GM18873 (cell line): ENCODE results near the gene OR5A2.
"Not testable (repeated sequence)": the region's sequence is repeated elsewhere in the genome, so short reads cannot be mapped to it uniquely, and the experiment has no call there.

ENCODE experiments used
- ATAC-seq: cut with Tn5 transposase; IDR thresholded peaks from one replicate; pipeline ENCODE4 v1.9.1; 2021; ENCODE audit warnings: mild to moderate bottlenecking, moderate library complexity, moderate number of reproducible peaks; ENCODE audit not compliant: unreplicated experiment, low FRiP score

OR5A2 gene

DNA sequence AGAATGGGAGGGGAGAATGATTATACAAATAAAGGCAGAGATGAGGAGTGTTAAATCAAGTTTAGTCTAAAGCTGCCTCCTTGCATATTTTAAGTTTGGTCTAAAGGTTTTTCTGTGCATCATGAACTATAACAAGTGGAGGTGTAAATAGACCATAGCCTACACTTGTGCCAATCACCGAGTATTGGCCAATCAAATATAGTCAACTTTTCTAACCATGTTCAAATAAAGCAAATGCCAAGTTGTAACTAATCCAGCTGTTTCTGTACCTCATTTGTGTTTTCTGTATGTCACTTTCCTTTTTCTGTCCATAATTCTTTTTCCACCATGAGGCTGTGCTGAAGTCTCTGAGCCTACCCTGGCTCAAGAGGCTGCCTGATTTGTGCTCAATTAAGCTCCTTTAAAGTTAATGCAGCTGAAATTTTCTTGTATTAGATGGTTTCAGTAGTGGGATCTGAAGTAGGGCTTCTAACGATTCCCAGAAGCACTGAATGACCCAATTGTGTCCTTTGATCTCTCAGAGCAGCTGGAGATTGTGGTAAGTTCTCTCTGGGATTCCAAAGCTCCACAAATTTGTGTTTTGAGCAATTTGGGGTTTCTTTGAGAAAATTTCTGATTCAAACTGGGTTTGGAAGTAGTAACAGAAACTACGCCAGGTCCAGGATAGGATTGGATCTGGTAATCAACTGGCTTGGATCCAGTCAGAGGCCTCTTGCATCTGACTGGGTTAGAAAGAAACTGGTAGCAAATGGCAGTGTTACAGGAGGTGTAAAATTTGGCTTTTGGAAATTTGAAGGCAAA is 25.6 kb downstream of the OR5A2 start:
- ATAC-seq: no peak

DNA sequence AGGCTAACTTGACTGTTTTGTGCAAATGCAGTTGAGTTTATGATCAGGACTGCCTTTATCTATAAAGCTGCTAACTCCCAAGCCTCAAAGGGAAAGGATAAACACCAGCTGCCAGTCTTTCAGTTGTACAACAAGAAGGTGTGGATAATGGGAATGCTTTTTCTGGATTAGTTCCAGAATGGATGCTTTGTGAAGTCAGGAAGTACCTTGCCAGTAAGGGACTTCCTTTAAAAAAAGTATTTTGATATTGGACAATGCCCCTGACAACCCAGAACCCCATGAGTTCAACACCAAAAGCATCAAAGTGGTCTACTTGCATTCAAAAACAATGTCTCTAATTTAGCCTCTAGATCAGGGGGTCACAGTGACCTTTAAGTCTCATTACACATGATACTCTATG is 32.0 kb downstream of the OR5A2 start:
- no peak for ATAC-seq

GRCh38 chr11:59380263-59381059 is 45.8 kb downstream of the OR5A2 start:
- peak; percentile 93 for ATAC-seq

GRCh38 chr11:59372324-59372723 is 53.9 kb downstream of the OR5A2 start:
- not testable (repeated sequence) for ATAC-seq

GRCh38 chr11:59368238-59369022 is 57.8 kb downstream of the OR5A2 start:
- no peak for ATAC-seq
